ENCODE data around the gene TTLL11.
"Not testable (repeated sequence)": the region's sequence is repeated elsewhere in the genome, so short reads cannot be mapped to it uniquely, and the experiment has no call there.

Gene TTLL11

DNA sequence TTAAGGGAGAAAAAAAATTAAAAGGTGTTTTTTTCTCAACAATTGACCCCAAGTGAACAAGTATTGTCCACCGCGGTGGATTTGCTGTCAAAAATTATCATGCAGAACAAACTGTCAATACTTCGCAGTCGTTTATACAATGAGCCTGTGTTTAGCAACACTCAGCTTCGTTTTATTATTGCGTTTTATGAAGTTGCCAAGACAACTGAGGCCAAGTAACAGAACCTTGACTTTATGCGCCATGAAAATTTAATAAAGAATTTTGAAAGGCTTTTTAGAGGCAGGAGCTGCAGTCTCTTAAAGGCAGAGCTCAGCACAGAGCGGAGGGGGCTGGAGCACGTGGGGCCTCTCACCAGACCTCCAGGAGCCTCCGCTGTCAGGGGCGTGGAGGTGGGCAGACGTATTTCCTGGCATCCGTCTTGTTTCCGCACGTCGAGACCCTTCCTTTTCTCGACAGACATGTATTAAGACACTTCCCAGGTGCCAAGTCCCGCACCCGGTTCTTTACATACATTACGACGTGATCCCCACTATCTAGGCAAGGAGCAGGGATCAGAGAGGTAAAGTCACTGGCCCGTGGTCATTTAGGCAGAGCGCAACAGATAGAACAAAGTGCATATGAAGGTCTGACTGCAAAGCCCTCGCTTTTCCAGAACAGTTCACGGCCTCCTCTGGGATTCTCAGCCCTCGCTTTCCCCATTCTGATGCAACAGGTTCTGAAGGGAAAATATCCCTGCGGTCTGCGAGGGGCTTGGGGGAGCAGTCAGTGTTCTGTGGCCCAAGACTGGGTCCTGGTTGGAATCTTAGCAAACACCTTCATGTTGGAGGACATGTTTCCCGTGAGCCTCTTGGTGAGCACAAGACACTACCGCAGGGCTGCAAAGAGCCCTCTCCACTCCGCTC, 277.3 kb downstream of the TTLL11 start:
- DNase-seq (ENCODE audit: low read depth in 2 of 2), result no peak

DNA sequence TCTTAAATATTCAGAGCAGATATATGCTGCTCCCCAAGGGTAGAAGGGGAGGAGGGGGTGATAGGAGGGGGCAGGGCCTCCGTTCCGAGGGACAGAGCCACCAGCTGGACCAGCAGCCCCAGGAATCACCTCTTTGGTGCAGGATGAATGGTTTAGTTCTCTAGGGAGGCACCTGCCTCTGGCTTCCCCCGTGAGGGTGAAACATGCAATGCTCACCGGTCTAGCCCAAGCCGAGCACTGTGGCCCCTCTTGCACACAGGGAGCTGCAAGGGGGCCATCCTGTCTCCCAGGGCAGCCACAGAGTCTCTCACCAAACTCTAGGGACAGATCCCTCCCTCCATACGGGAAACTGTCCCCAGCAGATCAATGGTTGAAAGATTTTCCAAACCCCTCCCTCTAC, 278.0 kb downstream of the TTLL11 start:
- DNase-seq (ENCODE audit: low read depth in 2 of 2), result no peak

DNA sequence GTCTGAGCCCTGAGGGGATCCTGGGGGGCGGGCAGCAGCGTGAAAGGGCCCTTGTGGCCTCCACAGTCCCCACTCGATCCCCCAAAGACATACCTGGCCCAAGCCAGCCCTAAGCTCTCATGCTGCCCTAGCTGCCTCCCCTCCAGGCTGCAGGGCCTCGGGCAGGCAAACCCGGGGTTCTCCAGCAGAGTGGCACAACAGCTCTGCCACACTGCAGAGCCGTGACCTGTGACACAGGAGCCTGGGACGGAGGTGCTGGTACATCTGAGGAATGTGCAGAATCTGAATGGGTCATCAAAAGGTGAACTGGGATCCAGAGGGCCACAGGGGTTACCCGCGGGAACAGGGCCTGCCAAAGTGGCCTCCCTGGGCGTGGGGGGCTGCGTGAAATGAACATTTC, 278.5 kb downstream of the TTLL11 start:
- DNase-seq (ENCODE audit: low read depth in 2 of 2), result no peak

DNA sequence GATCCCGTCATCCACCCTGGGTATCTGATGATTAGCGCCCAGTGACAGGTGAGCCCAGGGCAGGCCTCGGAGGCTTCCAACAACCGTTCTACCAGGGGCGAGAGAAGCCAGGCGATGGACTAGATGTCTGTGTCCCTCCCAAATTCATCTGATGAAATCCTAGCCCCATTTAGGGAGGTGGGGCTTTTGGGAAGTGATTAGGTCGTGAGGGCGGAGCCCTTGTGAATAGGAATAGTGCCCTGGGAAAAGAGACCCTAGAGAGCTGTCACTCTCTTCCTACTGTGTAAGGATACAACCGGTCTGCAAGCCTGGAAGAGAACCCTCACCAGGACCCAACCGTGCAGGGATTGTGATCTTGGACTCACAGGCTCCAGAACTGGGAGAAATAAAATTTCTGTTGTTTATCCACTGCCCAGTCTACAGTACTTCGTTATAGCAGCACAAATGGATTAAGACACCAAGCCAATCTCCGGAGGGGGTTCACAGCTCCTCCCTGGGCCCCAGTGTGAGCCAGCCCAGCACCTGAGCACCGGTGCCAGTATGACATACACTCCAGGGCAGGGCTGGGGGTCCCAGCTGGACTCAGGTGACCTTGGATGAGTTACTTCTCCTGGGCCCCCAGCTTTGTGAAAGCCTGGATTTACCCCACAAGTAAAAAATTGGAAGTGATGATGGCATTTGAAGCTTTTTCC, 279.4 kb downstream of the TTLL11 start:
- DNase-seq (ENCODE audit: low read depth in 2 of 2), result no peak

DNA sequence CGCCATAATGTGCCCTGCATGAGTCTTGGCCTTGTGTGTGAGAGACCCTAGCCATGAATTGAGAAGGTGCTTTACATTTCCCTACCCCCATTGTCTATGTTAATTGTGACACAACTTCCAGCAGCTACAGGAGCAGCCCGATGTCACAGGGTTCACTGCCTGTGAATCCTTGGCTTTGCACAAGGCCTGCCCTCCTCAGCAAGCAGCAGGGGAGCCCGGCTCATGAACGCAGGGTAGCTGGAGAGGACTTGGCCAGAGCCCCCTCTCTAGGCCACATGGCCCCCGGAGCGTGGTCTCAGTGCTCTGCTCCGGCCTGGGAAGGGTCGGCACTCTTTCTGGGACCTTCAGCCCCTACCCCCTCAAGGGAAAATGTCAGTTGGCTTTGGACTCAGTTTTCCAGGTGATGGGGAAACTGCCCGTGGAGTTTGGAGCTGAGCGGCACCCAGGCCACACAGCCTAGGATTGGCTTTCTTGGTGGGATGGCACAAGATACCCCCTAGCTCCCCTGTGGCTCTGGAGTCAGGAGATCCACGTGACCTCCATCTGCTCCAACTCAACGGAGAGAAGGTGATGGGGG, 280.9 kb downstream of the TTLL11 start:
- no peak for DNase-seq (ENCODE audit: low read depth in 2 of 2)

DNA sequence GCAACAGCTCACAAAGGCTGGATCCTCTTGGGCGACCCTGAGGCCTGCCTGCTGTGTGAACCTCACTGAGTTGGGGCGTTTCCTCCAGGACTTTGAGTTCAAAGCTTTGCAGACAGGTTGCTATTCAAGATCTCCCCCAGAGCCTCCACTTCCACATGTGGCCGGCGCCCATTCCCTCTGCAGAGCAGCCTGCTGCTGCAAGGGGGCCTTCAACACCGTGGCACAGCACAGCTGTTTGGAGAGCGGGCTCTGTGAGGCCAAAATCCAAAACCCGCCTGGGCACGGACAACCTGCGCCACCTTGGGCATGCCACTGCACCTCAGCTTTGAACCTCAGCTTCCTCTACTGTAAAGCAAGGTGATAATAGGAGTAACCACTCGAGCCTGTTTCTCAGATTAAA, 281.4 kb downstream of the TTLL11 start:
- DNase-seq (ENCODE audit: low read depth in 2 of 2), result no peak

DNA sequence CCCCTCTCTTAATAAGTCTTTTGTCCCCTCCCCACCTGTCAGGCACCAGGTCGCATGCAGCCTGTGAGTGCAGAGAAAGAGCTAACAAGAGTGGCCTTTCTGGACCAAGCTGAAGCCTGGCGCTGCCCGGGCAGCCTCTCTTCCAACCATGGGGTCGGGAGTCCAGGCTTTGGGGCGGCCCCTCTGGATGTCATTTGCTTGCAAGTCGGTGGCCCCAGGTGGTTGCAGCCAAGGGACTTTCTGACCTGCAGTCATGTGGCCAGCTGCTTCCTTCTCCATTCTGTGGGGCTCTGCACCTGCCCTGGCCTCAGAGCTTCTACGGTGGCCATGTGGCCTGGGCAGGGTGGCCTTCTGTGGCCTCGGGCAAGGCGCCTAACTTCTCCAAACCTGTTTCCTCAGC, 282.0 kb downstream of the TTLL11 start:
- no peak for DNase-seq (ENCODE audit: low read depth in 2 of 2)

DNA sequence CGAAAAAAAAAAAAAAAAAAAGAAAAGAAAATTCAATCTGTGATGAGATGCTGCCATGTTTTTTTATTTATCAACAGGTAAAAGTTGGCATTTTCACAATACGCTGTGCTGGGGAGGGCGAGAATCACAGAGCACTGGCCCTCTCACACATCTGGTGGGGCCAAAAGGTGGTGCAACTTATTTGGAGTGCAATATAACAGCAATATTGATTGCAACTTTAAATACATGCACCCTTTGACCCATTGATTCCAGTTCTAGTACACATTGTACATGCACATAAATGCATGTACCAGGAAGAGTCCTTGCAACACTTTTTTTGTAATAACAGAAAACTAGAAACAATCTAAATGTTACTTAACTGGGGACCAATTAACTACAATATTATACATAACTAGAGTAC, 282.6 kb downstream of the TTLL11 start:
- no peak for DNase-seq (ENCODE audit: low read depth in 2 of 2)

DNA sequence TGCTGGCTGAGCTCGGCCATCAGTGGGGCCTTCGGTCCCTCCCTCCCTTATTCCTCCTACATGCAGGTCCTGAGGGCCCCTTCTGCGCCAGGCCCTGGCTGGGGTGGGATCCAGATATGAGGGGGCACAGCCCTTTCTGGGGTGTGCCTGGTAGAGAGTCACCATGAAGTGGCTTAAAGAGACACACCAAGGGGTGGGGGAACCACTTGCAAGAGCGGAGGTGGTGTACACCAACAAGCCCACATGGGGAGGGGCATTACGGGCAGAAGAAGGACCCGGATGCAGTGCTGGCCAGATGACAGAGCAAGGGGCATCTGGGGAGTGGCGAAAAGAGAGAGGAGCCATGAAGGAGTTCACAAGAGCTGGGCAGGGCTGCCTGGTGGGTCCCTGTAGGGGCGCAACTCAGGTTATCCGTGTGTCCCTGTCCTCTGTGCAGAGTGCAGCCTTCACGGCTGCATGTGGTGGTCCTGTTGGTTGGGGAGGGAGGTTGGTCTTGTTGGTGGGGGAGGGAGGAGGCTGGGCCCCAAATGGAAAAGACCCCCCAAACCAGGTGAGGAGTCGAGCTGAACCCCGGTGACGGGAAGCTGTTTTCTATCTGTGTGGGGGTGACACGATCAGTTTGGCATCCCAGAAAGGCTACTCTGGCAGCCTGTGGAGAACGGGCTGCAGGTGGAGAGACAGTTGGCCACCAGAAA, 283.6 kb downstream of the TTLL11 start:
- no peak for DNase-seq (ENCODE audit: low read depth in 2 of 2)

DNA sequence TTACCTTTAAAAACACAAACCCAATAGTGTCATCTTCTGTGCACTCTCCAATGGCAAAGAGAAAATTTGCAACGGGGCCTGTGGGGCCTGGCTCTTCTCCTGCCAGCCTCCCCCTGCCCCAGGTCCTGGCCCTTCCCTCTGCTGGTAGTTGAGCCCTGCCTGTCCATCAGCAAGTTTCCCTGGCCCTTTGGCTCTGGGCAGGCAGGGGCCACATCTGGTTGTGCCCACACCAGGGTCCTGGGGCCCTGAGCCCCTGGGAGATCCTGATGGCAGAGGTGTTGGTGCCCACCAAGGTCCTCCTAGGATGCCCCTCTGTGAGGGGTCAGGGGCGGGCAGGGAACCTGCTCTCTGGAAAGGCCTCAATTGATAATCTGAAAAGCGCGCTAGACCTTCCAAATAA, 284.3 kb downstream of the TTLL11 start:
- no peak for DNase-seq (ENCODE audit: low read depth in 2 of 2)

DNA sequence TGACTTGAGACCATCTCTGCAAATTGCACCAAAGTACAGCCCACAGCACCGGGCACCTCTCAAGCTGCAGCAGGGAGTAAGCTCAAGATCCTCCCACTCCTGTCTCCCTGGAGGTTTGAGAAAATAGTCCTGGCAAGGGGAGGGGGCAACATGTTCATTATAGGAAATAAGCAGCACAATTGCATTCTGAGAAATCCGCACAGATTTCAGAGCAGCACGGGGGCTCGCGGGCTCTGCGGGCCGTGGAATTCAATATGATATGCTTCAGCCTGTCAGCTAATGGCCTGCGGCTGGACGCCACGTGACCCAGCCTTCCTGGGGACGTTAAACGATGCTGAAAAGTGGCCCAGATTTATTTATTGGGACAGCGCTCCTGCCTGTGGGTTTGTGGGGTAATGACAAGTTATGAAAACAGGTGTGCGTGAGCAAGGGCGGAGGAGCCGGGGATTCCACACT, 285.3 kb downstream of the TTLL11 start:
- DNase-seq (ENCODE audit: low read depth in 2 of 2), result no peak

DNA sequence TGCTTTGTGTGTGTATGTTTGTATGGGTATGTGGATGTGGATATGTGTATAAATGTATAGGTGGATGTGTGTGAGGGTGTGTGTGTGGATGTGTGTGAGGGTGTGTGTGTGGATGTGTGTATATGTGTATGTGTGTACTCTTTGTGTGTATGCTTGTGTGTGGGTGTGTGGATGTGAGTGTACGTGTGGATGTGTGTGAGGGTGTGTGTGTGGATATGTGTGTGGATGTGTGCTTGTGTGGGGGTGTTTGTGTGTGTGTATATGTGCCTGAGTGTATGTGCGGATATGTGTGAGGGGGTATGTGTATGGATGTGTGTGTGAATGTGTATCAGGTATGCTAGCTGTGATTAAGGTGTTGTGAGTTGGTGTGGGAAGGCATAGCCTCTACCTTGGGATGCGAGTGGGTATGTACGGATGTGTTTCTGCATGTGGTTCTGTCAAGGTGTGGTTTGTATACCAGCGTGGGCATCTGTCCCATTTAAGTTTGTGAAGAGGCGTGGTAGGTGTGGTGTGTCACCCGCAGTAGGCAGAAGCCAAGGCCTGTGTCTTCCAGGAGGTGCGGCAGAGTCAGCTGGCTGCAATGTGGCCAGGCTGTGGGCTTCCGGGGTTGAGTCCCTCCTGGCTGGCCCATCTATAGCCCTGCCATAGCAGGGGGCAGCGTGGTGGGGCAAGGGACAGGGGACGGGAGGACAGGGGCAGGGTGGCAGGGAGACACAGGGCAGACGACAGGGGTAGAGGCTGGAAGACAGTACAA, 285.9 kb downstream of the TTLL11 start:
- no peak for DNase-seq (ENCODE audit: low read depth in 2 of 2)

DNA sequence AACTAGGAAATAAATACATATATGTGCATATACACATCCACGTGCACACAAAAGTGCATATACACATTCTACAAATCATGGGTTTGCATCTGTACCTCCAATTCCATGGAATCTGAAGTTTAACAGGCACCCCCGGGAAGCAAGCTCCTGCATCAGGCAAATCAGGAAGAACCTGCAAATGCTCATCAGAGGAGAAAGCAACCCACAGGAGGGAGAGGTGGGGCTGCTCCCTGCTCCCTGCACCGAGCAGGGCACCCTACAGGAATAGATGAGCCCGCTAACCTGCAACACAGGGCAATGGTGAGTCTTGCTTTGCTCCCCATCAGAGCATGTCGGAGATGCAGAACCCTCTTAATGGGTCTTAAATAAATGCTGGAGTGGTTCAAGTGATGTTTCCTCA, 290.4 kb downstream of the TTLL11 start:
- DNase-seq (ENCODE audit: low read depth in 2 of 2), result no peak

DNA sequence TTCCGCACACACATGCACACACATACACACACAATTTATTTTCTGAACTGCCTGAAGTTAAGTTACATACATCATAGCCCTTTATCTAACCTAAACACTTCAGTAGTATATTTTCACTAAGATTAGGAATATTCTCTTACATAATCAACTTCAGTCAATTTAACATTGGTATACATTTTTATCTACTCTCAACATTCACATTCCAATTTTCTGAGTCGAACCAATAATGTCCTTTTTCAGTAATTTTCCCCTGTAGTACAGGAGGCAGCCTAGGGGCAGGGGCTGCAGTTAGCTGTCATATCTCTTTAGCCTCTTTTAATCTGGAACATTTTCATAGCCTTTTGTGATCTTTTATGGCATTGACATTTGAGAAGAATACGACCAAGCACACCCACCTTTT, 291.5 kb downstream of the TTLL11 start:
- no peak for DNase-seq (ENCODE audit: low read depth in 2 of 2)

DNA sequence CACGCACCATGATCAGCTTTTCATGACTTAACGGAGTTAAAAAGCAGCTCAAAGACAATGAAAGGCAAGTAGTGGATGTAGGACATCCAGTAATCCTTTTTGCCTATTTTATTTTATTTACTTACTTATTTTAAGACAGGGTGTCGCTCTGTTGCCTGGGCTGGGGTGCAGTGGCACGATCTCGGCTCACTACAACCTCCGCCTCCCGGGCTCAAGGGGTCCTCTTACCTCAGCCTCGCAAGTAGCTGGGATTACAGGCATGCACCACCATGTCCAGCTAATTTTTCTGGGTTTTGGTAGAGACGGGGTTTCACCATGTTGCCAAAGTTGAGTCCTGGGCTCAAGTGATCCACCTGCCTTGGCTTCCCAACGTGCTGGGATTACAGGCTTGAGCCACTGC, 292.7 kb downstream of the TTLL11 start:
- DNase-seq (ENCODE audit: low read depth in 2 of 2), result no peak

DNA sequence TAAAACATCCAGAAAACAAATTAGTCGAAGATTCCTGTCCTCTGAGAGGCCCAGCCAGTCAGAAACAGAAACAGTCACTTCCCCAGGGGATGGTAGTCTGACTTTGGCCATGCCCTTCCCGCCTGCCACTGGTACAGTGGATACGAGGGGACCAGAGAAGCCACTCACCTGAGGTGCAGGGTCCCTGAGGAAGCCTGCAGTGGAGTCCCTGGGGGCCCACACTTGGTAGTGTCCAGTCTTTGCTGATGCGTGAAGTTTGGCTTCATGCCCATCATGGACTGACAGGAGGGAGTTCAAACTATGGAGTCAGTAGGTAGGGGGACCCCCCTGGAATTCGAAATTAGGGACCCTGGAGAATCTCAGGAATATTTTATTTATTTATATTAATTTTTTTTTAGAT, 294.2 kb downstream of the TTLL11 start:
- no peak for DNase-seq (ENCODE audit: low read depth in 2 of 2)

DNA sequence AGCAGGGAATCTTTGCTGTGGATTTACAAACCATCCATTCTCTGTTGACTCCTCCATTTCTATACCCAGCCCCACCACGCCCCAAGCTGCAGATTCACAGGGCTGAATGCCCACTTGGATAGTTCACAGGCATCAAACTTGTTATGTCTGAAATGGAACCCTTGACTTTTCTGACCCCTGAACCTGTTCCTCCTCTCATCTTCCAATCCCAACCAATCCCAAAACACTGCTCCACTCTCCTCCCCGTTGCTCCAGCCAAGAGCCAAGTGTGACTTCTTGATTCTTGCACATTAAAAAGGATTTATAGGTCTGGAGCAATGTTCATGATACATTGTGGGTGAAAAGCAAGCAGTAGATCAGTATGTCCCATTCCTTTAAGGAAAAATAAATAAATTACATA, 296.0 kb downstream of the TTLL11 start:
- no peak for DNase-seq (ENCODE audit: low read depth in 2 of 2)

DNA sequence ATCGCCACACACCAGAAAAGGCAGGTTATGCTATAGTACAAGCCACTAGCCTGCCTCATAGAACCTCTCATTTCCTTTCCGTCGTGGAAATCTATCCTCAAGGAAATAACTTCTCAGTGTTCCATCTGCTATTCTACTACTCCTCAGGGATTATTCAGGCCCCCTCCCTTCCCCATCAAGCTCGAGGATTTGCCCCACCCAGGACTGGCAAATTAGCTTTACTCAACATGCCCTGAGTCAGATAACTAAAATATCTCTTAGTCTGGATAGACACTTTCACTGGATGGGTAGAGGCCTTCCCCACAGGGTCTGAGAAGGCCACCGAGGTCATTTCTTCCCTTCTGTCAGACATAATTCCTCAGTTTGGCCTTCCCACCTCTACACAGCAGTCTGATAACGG, 298.8 kb downstream of the TTLL11 start:
- DNase-seq (ENCODE audit: low read depth in 2 of 2), result not testable (repeated sequence)

DNA sequence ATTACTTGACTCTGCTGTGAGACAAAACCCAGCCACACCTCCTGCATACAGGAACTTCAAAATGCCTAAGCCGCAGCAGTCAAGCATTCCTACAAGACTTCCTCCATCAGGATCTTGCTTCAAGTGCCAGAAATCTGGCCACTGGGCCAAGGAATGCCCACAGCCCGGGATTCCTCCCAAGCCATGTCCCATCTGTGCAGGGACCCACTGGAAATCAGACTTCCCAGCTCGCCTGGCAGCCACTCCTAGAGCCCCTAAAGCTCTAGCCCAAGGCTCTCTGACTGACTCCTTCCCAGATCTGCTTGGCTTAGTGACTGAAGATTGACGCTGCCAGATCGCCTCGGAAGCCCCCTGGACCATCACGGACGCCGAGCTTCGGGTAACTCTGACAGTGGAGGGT, 300.6 kb downstream of the TTLL11 start:
- DNase-seq (ENCODE audit: low read depth in 2 of 2), result not testable (repeated sequence)

DNA sequence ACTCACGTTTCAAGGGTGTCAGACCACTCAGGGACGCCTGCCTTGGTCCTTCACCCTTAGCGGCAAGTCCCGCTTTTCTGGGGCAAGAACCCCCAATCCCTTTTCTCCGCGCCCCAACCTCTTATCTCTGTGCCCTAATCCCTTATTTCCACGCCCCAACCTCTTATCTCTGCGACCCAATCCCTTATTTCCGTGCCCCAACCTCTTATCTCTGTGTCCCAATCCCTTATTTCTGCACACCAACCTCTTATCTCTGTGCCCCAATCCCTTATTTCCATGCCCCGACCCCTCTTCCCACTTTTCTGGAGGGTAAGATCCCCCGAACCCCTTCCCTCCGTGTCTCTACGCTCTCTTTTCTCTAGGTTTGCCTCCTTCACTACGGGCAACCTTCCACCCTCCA, 302.3 kb downstream of the TTLL11 start:
- no peak for DNase-seq (ENCODE audit: low read depth in 2 of 2)

DNA sequence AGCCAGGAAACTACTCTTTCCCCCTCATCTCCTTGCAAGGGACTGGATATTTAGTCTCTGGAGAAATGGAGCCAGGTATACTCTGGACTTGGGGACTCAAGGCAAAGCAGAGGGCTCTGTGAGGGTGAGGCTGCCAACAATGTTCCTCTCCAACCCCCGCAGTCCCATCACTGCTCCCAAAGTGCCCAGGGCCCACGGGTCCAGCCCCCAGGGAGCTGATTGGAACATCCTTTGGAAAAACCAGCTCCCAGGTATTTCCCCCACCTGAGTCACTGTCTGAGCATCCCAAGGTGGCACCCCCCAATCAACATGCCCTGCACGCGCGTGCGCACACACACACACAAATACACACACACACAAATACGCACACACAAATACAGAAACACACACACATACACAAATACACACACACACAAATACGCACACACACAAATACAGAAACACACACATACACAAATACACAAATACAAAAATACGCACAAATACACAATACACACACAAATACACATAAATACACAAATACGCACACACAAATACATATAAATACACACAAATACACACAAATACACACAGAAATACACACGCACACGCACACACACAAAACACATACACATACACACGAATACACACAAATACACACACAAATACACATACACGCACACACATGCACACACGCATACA, 304.3 kb downstream of the TTLL11 start:
- DNase-seq (ENCODE audit: low read depth in 2 of 2), result no peak
